Pancreas (tissue), 10 donors: ENCODE data around the gene FGL2. TPM values are rescaled to one million over a fixed set of nuclear protein-coding genes. Genes with fewer than 3 reads are reported as not detected.

Source experiments
- ATAC-seq, 4 donors: fragments of 200-7000 bp; cut with Tn5 transposase; one replicate each; pipeline versions ENCODE4 v1.8.0 to v1.9.1; 2020; ENCODE audit warnings: mild to moderate bottlenecking in 4 of 4, moderate library complexity in 4 of 4
- DNase-seq, 6 donors: peaks; one replicate each; pipeline ENCODE4 v3.0.0-alpha.2; 2020
- FAIRE-seq: peaks from 2 replicates; lab custom pipeline; 2012; peaks lifted over from hg19 to GRCh38; lab: Jason Lieb, UNC
- H3K27ac ChIP-seq, 4 donors: fragments of 200-600 bp; sonication (generic); 1 replicate in 3 of 4; 2 replicates in 1 of 4; pipeline versions ENCODE4 v1.5.0 to v1.8.0; 2020
- H3K27me3 ChIP-seq, 4 donors: fragments of 200-600 bp; one replicate each; pipeline ENCODE4 v1.8.0; 2021
- H3K36me3 ChIP-seq, 3 donors: fragments of 200-600 bp; sonication (generic) in 1 of 3; one replicate each; pipeline versions ENCODE4 v1.5.0 to v1.8.0; 2020 to 2021
- H3K4me1 ChIP-seq, 3 donors: fragments of 200-600 bp; one replicate each; pipeline ENCODE4 v1.8.0; 2021
- H3K4me3 ChIP-seq, 4 donors: fragments of 200-600 bp; sonication (generic) in 2 of 4; one replicate each; pipeline versions ENCODE4 v1.5.0 to v1.8.0; 2020 to 2021
- H3K9me3 ChIP-seq, 4 donors: fragments of 200-600 bp; one replicate each; pipeline ENCODE4 v1.8.0; 2021
- CTCF ChIP-seq, 4 donors: fragments of 200-600 bp; sonication (generic) in 3 of 4; IDR thresholded peaks; one replicate each; pipeline versions ENCODE4 v1.5.0 to v1.8.0; 2021; ENCODE audit warnings: antibody characterized with exemption in 4 of 4
- WGBS, 2 donors: extraction: QIAGEN DNeasy Blood & Tissue Kit; methylation state at CpG; one replicate each; pipeline ENCODE4 v1.1.7; 2013; 5-methylcytosine and 5-hydroxymethylcytosine counted together
- intact Hi-C, 3 donors: fragments of 100-400 bp; cut with DNase I; formaldehyde crosslinking; loops; one replicate each; pipeline versions ENCODE4 v1.11.1 to v1.14.2; 2022
- polyA plus RNA-seq, 2 donors: library from polyadenylated mRNA; stranded (reverse); fragments of 200-250 nt; gene quantifications; one replicate each; pipeline ENCODE4 v1.2.3, GENCODE V29; 2013
- total RNA-seq, 6 donors: library from RNA; stranded (reverse); fragmentation: NEBNext Ultra II Directional in 4 of 6; extraction: Animal tissue kit (Norgen Biotek cat#: 25700) in 4 of 6; gene quantifications; one replicate each; pipeline versions ENCODE4 v1.2.1 to v1.2.4, GENCODE V29; 2021 to 2023
- donor health status: healthy with polysubstance abuse.
- donor health status: DM: no; HTN: no; CAD: no; lungs with moderate emphysema.
- donor health status: DM: no; HTN: no; CAD: no.
- donor health status: control.
- donor health status: control.
- donor health status: Bipolar disorder and iron deficiency.
- donor health status: DM: yes; HTN: yes; CAD: no.
- donor health status: DM: no; HTN: no; CAD: no.
- donor health status: DM: no; HTN: no; CAD: no.
- donor health status: DM: yes; HTN: yes; CAD: no.

The FGL2 gene
- total and polyA plus RNA-seq, 8 donors = 0.68 to 11.8 (median 2.2) TPM

DNA sequence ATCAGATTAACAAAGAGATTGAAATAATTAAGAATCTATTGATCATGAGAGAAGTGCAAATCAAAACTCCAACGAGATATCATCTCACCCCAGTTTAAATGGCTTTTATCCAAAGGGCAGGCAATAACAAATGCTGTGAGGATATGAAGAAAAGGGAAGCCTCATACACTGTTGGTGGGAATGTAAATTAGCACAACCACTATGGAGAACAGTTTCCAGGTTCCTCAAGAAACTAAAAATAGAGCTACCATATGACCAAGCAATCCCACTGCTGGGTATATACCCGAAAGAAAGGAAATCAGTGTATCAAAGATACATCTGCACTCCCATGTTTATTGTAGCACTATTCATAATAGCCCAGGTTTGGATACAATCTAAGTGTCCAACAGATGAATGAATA, 13.8 kb downstream of the FGL2 start:
- H3K4me1 ChIP-seq = peaks cover 0 to 8% (median 0%) of the 10 kb centered on the region in 3 donors
- no peak for DNase-seq
- intact Hi-C loops = no loop called here
- H3K27ac ChIP-seq = no peak overlapping the region
- H3K4me3 ChIP-seq = no peak overlapping the region
- no peak for ATAC-seq
- TF ChIP-seq CTCF (IDR thresholded peaks at IDR 0.05) = no peak
- no peaks in the 10 kb centered on the region for H3K9me3 ChIP-seq
- no peaks in the 10 kb centered on the region for H3K36me3 ChIP-seq
- no peak for FAIRE-seq
- H3K27me3 ChIP-seq = no peaks in the 10 kb centered on the region
- 85 to 88% methylated on average over 2 of the region's 2 CpGs for WGBS, 2 donors

DNA sequence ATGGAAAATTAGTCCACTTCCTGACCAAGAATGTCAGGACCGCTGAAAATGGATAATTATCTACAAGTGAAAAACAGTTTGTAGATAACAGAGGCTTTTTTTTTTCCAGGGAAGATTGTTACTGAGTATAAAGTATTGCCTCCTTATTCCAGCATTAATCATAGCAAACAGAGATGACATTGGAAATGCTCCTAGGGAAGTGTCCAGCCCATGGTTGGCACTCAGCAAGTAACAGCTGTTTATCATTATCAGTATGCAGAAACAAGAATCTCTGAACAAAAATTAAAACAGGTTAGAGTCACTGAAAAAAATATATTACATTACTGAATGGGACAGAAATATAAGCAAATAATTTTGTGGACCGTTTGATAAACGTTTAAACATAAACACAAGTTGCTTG, 14.6 kb downstream of the FGL2 start:
- H3K4me1 ChIP-seq = peaks cover 0 to 8% (median 0%) of the 10 kb centered on the region in 3 donors
- no peak for FAIRE-seq
- 37 to 48% methylated on average over 3 of the region's 3 CpGs for WGBS, 2 donors
- H3K9me3 ChIP-seq = no peaks in the 10 kb centered on the region
- no peak for DNase-seq
- TF ChIP-seq CTCF (IDR thresholded peaks at IDR 0.05) = no peak
- ATAC-seq = peak in 2 of 4 donors; percentile 25 to 38
- intact Hi-C loops = no loop called here
- no peaks in the 10 kb centered on the region for H3K27me3 ChIP-seq
- H3K36me3 ChIP-seq = no peaks in the 10 kb centered on the region
- no peak overlapping the region for H3K4me3 ChIP-seq
- peak overlapping the region in 1 of 4 donors; percentile 13 for H3K27ac ChIP-seq

DNA sequence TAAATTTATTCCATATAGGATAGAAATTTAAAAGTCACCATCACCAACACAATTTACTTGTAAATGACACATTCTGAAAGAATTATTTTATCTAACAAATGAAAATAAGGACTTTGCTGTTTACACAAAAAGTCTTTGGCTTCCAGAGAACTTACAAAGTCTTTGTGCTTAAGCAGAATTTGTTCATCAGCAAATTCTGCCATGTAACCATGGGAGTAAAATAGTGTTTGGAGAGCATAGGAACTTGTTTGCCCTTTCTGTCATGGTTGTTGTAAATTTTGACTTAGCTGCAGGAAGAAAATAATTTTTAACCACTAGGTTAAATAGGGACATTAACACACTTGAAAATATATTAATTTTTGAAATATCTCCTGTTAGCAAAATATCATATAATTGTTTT, 15.2 kb downstream of the FGL2 start:
- no peak for TF ChIP-seq CTCF (IDR thresholded peaks at IDR 0.05)
- Histone ChIP-seq H3K4me3 (no peak overlapping the region), H3K27ac (peak overlapping the region in 1 of 4 donors; percentile 13), H3K9me3 (no peaks in the 10 kb centered on the region), H3K4me1 (peaks cover 0 to 8% (median 0%) of the 10 kb centered on the region in 3 donors), H3K27me3 (no peaks in the 10 kb centered on the region), H3K36me3 (no peaks in the 10 kb centered on the region)
- peak; percentile 68 for FAIRE-seq
- DNase-seq = no peak
- intact Hi-C loops = no loop called here
- no peak for ATAC-seq

DNA sequence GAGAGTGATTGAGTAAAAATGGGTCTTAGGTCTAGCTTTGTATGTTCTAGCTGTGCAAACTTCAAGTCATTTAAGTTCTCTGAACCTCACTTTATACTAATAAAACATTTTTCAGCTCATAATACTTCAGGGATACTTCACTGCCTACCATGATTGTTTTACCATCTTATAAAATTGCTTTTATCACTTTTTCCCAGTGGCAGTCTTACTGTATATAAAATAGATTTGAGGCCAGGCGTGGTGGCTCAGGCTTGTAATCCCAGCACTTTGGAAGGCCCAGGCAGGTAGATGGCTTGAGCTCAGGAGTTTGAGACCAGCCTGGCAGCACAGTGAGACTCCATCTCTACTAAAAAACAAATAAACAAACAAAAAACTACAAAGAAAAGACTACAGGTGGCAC, 17.4 kb downstream of the FGL2 start:
- Histone ChIP-seq H3K4me3 (no peak overlapping the region), H3K36me3 (no peaks in the 10 kb centered on the region), H3K27ac (no peak overlapping the region), H3K27me3 (no peaks in the 10 kb centered on the region), H3K9me3 (no peaks in the 10 kb centered on the region), H3K4me1 (peaks cover 0 to 8% (median 0%) of the 10 kb centered on the region in 3 donors)
- no peak for DNase-seq
- FAIRE-seq = no peak
- WGBS, 2 donors = 94 to 100% methylated on average over 1 of the region's 1 CpG
- ATAC-seq = no peak
- intact Hi-C loops = no loop called here
- no peak for TF ChIP-seq CTCF (IDR thresholded peaks at IDR 0.05)

- intact Hi-C loops = no loop called here
- FAIRE-seq = no peak
- Histone ChIP-seq H3K36me3 (no peaks in the 10 kb centered on the region), H3K9me3 (no peaks in the 10 kb centered on the region), H3K27me3 (no peaks in the 10 kb centered on the region), H3K4me3 (no peak overlapping the region), H3K27ac (no peak overlapping the region), H3K4me1 (peaks cover 0 to 8% (median 0%) of the 10 kb centered on the region in 3 donors)
- TF ChIP-seq CTCF (IDR thresholded peaks at IDR 0.05) = no peak
- DNase-seq = no peak
- 85% methylated on average over 3 of the region's 3 CpGs for WGBS, 2 donors
- ATAC-seq = no peak
These were observed 17.9 kb downstream of the FGL2 start for GRCh38 chr7:77181734-77182133.
